Measurements from ENCODE around the gene FLRT3. TPM values are rescaled to one million over a fixed set of nuclear protein-coding genes. Genes with fewer than 3 reads are reported as not detected.

FLRT3 gene
- total RNA-seq, 1 donor from 2014 or later: 2.8 TPM

DNA sequence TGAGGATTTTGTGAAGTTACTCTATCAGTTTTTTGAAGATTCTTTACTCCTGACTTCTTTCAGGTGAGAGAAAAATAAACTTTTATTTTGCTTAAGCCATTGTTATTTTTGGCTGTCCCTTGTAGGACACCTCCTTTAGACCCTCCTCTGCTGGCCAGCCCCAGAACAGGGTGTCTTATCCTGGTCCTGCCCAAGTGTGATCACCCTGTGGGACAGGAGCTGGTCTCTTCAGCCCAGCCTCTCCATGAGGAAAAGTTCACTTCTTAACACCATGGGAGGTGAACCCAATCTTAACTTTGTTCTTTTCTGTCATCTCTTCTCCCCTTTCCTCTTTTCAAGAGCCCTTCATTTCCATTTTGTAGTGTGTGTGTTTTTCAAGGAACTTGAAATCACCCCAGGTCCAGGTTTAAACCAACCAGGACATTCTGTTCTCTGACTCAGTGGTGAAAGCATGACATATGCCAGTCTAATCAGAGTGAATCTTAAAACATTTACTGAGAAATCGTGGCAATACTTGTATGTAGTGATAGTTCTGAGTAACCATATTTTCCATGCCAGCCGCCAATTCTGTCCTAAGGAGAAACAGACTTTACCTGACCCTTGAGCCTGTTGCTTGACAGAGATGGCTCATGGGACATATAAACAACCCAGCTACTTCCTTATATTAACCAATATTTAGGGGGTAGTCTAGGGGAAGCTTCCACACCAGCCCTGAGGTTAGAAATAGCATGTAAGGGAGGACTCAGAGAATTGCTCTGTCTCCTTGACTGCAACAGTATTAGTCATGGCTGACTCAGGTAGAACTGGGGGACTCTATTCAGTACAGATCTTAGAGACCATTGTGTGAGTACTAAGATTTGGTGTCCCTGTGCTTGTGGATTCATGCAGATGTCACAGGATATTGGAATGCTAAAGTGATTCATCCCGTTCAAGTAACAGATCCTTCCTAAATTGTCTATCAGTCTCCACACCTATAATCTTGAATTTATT is 48.8 kb downstream of the FLRT3 start:
- no peak overlapping the region for H3K4me3 ChIP-seq (ENCODE audit: low read depth, low read length)
- peak; percentile 65 for DNase-seq (ENCODE audit: low read depth)
- TF ChIP-seq, protein P1, sequence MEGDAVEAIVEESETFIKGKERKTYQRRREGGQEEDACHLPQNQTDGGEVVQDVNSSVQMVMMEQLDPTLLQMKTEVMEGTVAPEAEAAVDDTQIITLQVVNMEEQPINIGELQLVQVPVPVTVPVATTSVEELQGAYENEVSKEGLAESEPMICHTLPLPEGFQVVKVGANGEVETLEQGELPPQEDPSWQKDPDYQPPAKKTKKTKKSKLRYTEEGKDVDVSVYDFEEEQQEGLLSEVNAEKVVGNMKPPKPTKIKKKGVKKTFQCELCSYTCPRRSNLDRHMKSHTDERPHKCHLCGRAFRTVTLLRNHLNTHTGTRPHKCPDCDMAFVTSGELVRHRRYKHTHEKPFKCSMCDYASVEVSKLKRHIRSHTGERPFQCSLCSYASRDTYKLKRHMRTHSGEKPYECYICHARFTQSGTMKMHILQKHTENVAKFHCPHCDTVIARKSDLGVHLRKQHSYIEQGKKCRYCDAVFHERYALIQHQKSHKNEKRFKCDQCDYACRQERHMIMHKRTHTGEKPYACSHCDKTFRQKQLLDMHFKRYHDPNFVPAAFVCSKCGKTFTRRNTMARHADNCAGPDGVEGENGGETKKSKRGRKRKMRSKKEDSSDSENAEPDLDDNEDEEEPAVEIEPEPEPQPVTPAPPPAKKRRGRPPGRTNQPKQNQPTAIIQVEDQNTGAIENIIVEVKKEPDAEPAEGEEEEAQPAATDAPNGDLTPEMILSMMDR (conservative IDR thresholded peaks at IDR 0.05; ENCODE audit: low read depth, low read length): no peak

DNA sequence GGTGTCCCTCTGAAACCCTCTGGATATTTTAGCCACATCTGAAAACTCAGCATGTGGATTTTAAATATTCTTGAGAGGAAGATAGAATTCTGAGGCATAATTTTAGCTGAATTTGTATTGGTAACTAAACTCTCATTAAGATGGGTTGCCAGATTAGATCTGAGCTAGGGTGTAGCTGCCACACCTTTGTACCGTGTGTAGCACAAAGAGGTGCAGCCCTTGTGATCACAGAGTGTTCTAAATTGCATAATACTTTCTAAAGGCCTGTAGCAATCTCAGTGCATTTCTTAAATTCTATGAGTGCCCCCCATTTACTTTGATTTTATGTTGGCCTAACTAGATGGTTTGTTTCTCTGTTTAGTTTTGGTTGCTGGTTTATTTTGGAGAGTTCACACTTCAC is 53.0 kb downstream of the FLRT3 start:
- H3K4me3 ChIP-seq (ENCODE audit: low read depth, low read length): no peak overlapping the region
- TF ChIP-seq, protein P1 (conservative IDR thresholded peaks at IDR 0.05; ENCODE audit: low read depth, low read length): no peak
- DNase-seq (ENCODE audit: low read depth): no peak

DNA sequence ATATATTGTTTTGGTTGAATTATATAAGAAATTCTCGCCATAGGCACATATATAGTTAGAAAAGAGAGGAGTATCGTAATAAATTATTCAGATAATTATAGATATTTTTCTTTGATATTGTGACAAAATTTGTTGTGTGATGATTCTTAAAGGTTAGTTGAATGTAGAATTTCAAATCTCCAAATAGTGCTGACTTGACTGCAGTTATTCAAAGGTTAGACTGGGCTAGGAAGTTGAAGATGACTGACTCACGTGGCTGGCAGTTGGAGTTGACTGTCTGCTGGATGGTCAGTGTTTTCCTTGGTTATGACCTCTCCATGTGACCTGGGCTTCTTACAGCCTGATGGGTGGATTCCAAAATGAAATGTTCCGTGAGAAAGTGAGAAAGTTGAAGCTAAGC is 55.3 kb downstream of the FLRT3 start:
- H3K4me3 ChIP-seq (ENCODE audit: low read depth, low read length): no peak overlapping the region
- no peak for DNase-seq (ENCODE audit: low read depth)
- TF ChIP-seq, protein P1 (conservative IDR thresholded peaks at IDR 0.05; ENCODE audit: low read depth, low read length): no peak
